ENCODE results near the gene BCL10. TPM values are rescaled to one million over a fixed set of nuclear protein-coding genes. Genes with fewer than 3 reads are reported as not detected.

Gene BCL10
- total and polyA plus RNA-seq, 2 of the 8 experiments (the other 6 are each of a cell fraction or from before 2014, with no cell fraction given): 7.4 to 29.6 TPM

- no peak for TF ChIP-seq ATF3 (IDR thresholded peaks at IDR 0.05; ENCODE audit: insufficient read depth, low read depth, low read length)
- no peak for TF ChIP-seq SIN3A (conservative IDR thresholded peaks at IDR 0.05 in 1 of 2, IDR thresholded peaks at IDR 0.05 in 1 of 2; ENCODE audit: low read depth in 1 of 2, low read length in 2 of 2)
- no peak for TF ChIP-seq E2F6 (IDR thresholded peaks at IDR 0.05)
- no peak for TF ChIP-seq MAFK (IDR thresholded peaks at IDR 0.05; ENCODE audit: low read depth, low read length)
- no peak for TF ChIP-seq POLR2A (IDR thresholded peaks at IDR 0.05; ENCODE audit: control extremely low read depth in 1 of 2, low read depth in 2 of 2, low read length in 2 of 2)
- no peak for TF ChIP-seq SRF (IDR thresholded peaks at IDR 0.05; ENCODE audit: low read depth, low read length)
- TF ChIP-seq HDAC2 (IDR thresholded peaks at IDR 0.05; ENCODE audit: borderline replicate concordance in 1 of 2, low read depth in 2 of 2, low read length in 2 of 2): no peak
Observed at GRCh38 chr1:85220756-85221201, 55.7 kb downstream of the BCL10 start (continued).

All from H1 (cell line).